Activated naive CD4-positive, alpha-beta T cell treated with Interleukin-2 at 50 U/mL for 16 hours (primary cell): Measurements from ENCODE around the gene ITPK1.
"Not testable (repeated sequence)": the region's sequence is repeated elsewhere in the genome, so short reads cannot be mapped to it uniquely, and the experiment has no call there.

Experiments
- DNase-seq: peaks from one replicate; pipeline ENCODE4 v3.0.0-alpha.2; 2020

Gene ITPK1

DNA sequence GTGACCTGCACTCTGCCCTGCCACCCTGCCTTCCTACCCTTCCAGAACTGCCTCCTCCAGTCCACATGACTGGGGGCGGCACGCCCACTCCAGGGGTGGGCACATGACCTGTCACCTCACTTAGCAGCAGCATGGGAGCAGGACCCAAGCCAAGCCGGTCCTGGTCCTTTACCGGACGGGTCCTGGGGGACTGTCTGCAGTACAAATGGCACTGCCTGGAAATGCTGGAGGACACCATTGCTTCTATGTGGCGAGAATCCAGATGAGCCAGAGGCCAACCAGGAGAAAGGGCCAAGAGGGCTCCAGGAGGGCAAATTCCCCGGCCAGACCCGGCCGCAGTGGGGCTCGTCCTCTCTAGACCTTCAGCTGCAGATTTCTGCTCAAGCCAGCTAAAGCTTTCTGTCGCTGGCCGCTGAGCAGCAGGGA, 33.1 kb downstream of the ITPK1 start:
- DNase-seq: no peak

DNA sequence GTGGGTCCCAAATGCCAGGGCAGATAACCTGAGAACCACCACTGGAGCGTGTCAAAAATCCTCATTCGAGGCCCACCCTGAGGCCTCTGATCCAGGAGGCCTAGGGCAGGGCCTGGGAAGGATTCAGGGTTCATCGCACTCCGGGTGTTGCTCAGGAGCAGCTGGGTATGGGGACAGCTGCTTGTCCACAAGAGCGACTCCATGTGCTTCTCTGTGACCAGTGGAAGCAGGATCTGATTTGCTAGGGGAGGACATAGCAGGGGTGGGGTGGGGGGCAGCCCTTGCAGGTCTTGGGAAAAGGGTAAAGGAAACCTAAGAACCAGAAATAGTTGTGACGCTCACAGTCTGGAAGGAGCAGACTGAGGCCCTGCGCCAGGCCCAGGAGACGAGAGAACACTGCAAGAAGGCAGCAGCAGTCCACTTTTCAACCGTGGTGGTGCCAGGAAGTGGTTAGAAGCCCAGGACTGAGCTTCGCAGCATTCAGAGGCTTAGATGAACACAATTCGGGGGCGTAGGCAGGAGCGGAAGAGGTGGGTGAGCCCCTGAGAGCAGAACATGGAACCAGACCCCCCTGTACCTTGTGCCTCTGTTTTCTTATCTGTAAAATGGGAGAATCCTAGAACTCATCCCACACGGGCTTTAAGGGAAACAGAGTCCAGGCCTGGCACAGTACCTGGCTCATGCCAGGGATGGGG, 33.7 kb downstream of the ITPK1 start:
- DNase-seq: peak; percentile 38

DNA sequence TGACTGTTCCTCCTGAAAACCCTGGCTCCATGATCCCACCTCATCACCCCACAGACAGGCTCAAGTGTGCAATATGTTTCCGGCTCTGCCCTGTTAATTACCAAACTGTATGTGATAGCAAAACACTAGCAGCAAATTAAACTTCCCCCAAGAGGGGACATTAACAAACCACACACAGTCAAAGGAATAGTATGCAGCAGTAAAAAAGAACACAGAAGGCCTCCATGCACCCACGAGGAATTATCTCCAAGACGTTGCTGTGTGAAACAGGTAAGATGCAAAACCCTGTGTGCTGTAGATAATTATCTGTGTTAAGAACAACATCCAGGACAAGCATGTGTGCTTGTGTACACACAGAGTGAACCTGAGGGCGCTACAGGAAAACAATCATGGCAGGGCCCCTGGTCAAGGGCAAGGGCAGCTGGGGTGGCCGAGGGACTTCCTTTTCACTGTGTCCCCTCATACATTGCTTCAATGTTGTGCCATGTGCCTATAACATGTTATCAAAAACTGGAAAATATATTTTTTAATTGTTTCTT, 35.8 kb downstream of the ITPK1 start:
- no peak for DNase-seq

DNA sequence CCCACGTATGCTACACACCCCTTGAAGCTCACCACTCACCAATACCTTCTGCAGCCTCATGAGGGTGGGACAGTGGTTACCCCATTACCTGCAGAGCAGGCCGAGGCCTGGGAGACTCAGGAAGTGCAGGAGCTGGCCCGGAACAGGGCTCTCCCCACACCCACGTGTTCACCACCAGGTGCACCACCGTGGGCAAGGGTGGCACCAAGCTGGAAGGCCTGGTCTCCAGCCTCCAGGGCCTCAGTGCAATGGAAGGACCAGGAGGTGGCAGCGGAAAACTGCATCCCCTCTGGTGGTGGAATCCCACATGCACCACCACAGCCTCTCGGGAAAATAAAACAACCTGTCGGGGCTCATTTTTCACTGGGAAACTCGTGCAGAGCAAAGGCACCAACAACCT, 36.4 kb downstream of the ITPK1 start:
- DNase-seq: no peak

DNA sequence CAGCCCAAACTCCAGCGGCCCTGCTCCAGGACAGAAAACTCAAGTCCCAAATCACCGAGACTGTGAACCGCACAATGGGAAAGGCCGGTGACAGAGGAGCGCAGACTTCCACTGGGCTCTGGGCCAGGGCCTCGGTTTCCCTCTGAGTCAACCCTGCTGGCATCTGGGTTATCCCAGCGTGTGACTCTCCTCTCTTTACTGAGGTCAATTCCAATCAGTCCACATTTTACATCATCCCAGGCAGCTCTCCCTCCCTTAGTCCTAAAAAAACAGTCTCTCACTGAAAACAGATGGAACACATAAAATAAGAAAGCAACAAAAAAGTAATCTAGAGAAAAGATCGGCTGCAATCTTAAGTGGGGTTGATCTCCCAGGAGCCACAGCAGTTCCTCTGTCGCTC, 36.9 kb downstream of the ITPK1 start:
- no peak for DNase-seq

DNA sequence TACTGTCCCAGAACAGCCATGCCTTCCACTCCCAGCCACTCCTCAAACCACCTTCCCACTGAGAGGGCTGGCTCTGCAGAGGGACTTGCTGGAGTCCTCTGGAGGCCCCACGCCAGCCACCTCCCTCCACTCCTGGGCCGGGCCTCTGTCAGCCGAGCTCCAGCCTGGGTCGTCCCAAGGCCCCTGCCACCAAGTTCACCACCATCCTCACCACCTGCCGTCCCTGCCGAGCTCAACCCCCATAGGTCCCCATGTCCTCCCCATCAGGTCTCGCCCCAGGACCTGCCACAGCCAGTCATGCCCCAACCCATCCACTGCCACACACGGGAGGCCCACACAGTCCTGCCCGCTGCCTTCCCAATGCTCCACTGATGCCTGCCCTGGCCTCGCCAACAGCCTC, 39.0 kb downstream of the ITPK1 start:
- no peak for DNase-seq

DNA sequence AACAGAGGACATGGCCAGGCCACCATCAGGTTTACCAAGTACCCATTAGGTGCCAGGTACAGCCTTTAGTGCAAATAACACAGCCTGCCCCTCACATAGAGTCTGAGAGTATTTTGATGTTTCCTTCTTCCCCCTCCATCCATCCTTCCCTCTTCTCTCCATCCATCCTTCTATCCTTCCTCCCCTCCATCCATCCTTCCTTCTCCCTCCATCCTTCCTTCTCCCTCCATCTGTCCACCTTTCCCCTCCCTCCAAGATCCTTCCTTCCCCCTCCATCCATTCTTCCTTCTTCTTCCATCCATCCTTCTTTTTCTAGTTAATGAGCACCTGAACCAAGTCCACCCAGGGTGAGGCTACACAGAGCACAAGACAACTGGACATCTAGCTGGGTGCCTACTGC, 39.8 kb downstream of the ITPK1 start:
- no peak for DNase-seq

DNA sequence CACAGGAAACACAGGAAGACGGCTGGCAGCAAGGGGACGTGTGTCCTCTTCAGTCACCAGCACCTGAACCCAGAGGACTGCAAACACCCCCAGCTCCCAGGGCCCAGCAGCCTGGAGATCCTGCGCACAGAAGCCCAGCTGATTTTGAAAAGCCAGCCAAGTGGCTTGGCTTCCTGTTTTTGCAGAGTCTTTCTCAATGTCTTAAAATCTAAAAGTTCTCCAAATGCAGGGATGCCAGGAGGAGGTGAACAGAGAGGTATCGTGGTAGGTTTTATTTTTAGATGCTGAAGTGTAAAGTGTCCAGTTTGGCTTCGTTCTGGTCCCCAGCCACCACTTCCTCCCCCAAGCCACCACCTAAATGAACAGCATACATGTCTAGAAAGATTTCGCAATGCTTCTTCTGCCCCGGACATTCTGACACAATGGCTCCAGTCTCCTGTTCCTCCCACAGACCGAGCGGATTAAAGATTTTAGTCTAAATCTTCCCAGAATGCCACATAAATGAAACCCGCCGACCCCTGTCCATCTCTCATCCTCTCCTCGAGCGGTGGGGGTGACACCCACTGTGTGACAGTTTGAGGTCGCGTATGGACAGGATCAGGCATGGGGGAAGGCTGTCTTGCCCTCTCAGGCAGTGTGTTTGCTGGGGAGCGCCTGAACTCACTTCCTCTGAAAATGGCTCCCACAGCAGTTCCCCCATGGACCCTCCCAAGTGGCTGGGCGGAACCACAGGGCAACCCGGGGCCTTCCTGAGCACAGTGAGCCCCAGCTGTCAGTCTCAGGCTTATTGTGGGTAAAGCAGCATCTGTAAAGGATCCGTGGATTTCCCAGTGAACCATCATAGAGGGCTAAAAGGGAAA, 41.6 kb downstream of the ITPK1 start:
- no peak for DNase-seq

DNA sequence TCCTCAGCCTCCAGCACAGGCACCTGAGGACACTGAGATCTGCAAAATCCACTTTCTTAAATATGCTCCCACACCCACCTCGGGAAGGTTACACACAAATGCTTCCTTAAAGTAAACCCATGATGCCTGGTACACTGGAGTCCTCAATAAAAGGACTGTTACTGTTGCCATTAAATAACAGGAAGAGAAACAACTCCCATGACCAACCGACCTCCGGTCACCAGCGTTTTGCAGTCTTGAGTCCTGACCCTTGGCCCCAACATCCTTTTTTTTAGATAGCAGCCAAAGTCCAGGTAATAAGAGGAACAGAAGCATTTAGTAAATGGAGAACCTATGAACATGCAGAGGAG, 42.4 kb downstream of the ITPK1 start:
- DNase-seq: no peak

DNA sequence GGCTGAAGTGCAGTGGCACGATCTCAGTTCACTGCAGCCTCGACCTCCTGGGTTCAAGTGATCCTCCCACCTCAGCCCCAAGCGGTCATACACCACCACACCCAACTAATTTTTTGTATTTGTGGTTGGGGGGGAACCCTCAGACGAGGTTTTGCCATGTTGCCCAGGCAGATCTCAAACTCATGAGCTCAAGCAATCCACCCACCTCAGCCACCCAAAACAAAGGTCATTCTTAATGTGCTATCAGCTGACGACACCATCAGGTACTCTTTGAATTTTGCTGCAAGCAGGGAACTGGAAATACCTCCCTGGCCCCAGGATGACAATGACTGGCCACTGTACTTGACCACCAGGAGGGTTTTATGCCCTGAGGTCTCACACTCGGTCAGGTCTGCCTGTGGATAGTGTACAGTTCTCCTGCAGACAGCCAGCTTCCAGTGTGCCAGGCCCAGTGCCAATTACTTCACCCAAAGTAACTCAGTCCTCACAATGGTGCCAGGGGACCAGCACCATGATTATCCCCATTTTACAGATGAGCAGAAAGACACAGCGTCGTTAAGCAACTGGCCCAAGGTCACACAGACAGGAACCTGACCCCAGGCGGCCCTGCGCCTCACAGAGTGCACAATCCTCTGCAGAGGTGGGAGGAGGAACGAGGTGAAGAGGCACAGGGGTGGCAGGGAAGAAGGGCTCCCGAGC, 42.9 kb downstream of the ITPK1 start:
- DNase-seq: no peak

DNA sequence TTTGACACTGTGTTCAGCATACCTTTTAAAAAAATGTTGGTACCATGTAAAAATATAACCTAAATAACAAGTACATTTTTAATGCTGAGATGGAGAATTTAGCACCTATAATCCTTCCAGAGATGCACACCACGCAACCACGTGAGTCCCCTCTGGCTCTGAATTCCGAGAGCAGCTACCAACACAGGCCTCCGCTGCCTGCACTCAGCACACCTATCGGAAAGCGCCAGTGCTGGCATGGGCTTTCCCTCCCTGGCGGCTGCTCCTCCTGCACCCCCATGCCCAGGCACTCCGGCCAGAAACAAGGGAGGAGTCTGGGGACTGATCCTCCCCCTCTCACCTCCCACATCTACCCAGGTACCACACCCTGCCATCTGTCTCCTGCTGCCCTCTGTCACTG, 47.0 kb downstream of the ITPK1 start:
- DNase-seq: no peak

DNA sequence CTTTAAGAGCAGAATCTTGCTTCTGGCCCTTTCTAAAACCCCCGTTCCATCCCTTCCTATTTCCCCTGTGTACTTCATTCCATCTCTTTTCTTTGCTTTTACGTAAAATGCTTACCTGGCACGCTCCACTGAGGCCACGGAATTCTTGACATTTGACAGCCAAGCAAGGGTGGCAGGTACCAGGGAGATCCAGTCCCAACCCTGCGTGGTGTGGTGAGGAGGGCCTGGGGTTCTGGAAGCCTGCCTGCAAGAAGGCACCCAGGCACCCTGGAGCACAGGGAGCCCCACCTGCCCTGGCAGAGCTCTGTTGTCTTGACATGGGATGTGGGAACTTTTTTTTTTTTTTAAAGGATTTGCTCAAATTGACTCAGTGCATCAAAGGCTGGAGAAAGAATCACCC, 48.6 kb downstream of the ITPK1 start:
- DNase-seq: no peak

DNA sequence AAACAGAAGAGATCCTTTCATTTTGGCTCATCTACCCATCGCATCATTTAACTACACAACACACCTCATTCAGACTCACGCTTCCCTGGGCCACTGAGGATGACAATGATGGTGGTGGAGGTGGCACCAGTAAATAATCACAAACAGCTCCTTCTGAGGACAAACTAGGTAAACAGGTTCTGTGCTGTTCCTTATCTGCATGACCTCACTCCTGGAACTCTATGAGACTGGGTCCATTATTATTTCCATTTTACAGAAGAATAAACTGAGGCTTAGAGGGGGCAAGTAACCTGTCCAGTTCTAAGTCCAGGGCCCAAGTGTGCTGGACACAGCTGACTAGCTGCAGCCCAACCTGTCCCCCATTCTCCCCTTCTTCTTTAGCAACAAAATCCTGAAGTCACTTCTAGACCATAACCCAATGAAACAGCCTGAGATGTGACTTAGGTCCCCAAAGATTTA, 50.4 kb downstream of the ITPK1 start:
- DNase-seq: no peak

DNA sequence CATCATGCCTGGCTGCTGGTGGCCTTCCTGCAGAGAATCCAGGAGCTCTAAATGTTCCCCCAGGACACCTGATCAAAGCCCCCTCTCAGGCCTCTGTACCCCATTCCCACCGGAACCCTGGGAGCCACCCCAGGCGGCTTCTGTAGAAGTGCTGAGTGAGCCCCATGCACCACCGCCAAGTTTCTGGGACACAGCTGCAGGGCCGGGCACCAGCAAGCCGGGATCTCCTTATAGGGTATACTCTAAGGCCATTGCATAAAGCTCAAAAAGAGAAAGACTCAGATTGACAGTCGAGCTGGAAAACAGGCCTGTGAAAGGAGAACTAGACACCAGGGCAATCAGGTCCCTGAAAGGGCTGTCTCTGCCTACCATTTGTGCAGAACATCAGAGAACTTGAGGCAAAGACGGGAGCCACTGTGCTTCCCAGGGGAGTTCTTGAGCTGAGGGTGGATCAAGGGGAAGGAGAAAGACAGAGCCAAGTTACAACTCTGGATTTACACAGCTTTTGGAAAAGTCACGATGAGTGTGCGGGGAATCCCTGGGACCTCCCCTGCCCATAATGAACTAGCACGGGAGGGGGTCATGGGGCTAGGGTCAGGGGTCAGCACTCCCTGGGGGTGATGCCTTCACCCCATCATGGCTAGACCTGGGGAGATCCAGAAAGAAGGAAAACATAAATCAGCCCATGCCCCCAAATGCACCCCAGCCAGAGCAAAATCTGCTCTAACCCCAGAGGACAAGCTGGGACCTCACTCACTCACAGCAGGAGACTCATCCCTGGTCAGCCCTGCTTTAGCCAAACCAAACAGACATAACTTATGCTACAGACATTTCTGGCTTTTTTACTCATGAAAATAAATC, 51.1 kb downstream of the ITPK1 start:
- DNase-seq: no peak

DNA sequence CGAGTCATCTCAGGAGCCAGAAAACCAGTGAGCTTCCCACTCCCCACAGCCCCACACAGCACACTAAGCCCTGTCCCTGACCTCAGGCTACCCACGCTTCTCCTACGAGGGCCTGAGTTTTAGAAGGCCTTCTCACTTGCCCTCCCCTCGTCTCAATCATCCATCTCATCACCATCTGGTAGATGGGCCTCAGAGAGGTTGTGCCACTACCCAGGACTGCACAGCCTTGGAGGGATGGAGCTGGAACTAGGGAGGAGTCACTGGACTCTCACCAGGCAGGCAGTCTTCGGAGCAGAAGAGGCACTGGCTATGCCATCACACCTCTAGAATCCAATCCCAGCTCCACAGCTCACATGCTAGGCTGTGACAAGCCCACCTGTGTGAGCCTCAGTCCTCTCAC, 52.3 kb downstream of the ITPK1 start:
- DNase-seq: no peak

DNA sequence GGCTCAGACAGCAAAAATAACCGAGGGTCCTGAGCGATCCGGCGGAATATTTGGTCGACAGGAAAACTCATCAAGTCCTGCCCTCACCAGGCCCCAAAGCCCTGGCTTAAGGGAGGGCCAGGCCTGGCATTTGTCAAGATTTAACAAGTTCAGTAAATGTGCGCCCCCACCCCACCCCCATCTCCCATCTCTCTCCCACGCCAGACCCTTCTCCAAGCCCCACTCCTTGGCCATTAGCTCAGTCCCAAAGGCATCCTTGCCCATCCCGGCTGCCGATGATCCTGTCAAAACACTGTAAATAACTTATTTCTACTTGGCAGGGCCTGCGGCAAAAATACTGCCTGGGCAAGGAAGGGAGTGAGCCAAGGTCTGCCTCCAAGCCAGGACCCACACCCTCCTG, 52.8 kb downstream of the ITPK1 start:
- DNase-seq: no peak

DNA sequence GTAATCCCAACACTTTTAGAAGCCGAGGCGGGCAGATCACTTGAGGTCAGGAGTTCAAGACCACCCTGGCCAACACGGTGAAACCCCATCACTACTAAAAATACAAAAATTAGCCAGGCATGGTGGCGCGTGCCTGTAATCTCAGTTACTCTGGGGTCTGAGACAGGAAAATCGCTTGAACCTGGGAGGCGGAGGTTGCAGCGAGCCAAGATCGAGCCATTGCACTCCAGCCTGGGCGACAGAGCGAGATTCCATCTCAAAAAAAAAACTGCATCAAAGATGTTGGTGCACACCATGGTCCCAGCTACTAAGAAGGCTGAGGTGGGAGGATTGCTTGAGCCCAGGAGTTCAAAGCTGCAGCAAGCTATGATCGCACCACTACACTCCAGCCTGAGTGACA, 53.7 kb downstream of the ITPK1 start:
- DNase-seq: not testable (repeated sequence)

DNA sequence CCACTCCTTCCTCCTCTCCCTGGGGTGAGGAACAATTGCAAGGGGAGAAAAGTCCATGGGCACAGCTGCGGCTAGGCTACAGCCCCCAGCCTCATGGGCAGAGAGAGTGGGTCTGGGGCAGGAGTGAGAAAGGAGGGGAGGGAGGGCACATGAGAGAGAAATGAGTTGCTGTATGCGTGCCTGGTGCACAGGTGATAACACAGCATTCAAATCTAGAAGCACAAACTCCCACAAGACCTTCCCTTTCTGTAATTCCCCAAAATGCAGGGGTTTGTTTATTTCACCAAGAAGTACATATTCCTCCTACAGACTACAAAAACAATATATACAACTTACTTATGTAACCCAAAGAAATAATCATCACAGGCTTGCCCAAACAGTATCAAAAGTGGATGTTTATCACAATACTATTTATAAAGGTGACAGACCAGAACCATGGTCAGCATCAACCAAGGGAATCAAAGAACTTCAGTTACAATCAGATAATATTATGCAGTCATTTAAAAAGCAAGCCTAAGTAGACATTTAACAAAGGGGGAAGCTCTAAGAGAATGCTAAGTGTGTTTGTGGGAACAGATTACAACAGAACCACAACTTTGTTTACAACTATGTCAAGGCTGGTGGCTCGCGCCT, 54.2 kb downstream of the ITPK1 start:
- DNase-seq: no peak

DNA sequence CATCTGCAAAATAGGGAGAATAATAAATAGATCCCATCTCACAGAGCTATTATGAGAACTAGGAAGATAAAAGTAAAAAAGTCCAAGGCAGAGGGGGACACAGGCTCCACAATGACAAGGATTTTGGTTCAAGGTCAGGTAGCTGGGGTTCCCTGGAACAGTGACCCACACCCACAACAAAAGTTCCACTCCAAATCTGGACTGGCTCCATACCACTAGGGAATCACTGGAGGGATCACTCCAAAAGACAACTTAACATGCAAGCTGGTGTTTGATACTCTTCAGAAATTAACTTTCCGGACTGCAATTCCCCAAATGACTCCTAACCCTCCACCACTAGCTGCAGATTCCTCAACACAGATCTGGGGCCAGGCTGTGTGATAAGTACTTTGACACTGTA, 54.9 kb downstream of the ITPK1 start:
- no peak for DNase-seq

DNA sequence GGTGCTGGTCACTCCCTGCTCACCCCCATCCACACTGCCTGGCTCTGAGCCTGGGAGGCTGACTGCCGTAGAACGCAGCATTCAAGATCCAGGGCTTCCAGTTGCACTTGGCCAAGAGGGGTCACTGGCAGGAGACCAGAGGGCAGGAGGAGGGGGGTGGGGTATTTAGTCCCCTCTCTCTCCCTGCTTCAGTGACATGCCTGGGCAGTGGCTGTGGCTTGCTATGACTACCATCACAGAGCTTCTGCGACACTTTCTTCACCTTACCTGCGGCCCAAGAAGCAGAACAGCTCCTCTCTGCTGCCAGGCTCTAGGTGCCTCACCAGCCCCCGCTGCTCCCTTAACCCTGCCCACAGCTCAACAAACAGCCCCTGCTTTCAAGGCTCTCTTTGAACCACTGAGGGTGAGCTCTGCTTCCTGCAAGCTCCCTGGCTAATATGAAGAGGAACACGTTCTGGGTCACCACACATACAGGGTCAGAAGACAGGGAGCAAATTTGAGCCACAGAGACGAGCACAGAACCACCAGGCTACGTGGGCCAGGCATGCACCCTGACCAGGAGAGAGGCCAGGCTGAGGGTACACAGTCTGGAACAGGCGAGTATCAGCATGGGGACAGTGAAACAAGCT, 55.7 kb downstream of the ITPK1 start:
- no peak for DNase-seq

DNA sequence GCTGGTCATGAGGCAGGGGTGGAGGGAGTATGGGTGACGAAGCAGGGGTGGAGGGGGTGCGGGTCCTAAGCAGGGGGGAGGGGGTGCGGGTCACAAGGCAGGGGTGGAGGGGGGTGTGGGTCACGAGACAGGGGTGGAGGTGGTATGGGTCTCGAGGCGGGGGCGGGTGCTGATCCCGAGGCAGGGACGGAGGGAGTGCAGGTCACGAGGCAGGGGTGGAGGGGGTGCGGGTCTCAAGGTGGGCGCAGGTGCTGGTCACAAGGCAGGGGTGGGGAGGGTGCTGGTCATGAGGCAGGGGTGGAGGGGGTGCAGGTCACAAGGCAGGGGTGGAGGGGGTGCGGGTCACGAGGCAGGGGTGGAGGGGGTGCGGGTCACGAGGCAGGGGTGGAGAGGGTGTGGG, 56.5 kb downstream of the ITPK1 start:
- DNase-seq: no peak
